Raji (cell line): ENCODE measurements around the gene ACP7.

Source experiments
- POLR2A ChIP-seq: IDR thresholded peaks from 2 replicates; pipeline ENCODE4 v1.6.1; 2011; ENCODE audit warnings: low read depth, low read length, control low read depth; ENCODE audit not compliant: insufficient read depth

The ACP7 gene

GRCh38 chr19:39158646-39159260 lies 74.6 kb downstream of the ACP7 start:
- no peak for TF ChIP-seq POLR2A

GRCh38 chr19:39160523-39160861 lies 76.3 kb downstream of the ACP7 start:
- no peak for TF ChIP-seq POLR2A
